ENCODE measurements around the gene WWOX.

Gene WWOX

GRCh38 chr16:78576941-78577340, 477.5 kb downstream of the WWOX start:
- no peak for TF ChIP-seq CTCF (IDR thresholded peaks at IDR 0.05; ENCODE audit: insufficient read depth, low read length, missing control alignments)
- POLR2A ChIA-PET: no interaction called here

GRCh38 chr16:78577630-78578029, 478.2 kb downstream of the WWOX start:
- POLR2A ChIA-PET: no interaction called here
- no peak for TF ChIP-seq CTCF (IDR thresholded peaks at IDR 0.05; ENCODE audit: insufficient read depth, low read length, missing control alignments)
- no peak overlapping the region for H3K4me3 ChIP-seq (ENCODE audit: low read depth, low read length)
- no peak for DNase-seq (ENCODE audit: low read depth, low spot score)
- CTCF ChIA-PET: no interaction called here

More at GRCh38 chr16:78576941-78577340, 477.5 kb downstream of the WWOX start:
- CTCF ChIA-PET: no interaction called here
- H3K4me3 ChIP-seq (ENCODE audit: low read depth, low read length): no peak overlapping the region
- no peak for DNase-seq (ENCODE audit: low read depth, low spot score)

GRCh38 chr16:78579020-78579419, 479.6 kb downstream of the WWOX start:
- no peak for TF ChIP-seq CTCF (IDR thresholded peaks at IDR 0.05; ENCODE audit: insufficient read depth, low read length, missing control alignments)
- no peak for DNase-seq (ENCODE audit: low read depth, low spot score)
- POLR2A ChIA-PET: no interaction called here
- H3K4me3 ChIP-seq (ENCODE audit: low read depth, low read length): no peak overlapping the region
- CTCF ChIA-PET: no interaction called here

- CTCF ChIA-PET: no interaction called here
- no peak for DNase-seq (ENCODE audit: low read depth, low spot score)
- no peak for TF ChIP-seq CTCF (IDR thresholded peaks at IDR 0.05; ENCODE audit: insufficient read depth, low read length, missing control alignments)
- POLR2A ChIA-PET: no interaction called here
- no peak overlapping the region for H3K4me3 ChIP-seq (ENCODE audit: low read depth, low read length)
Measured at GRCh38 chr16:78583441-78583840, 484.0 kb downstream of the WWOX start.

- no peak for TF ChIP-seq CTCF (IDR thresholded peaks at IDR 0.05; ENCODE audit: insufficient read depth, low read length, missing control alignments)
- ChIA-PET CTCF (no interaction called here), POLR2A (no interaction called here)
- no peak for DNase-seq (ENCODE audit: low read depth, low spot score)
- H3K4me3 ChIP-seq (ENCODE audit: low read depth, low read length): no peak overlapping the region
Measured at GRCh38 chr16:78584213-78584860, 484.9 kb downstream of the WWOX start.

GRCh38 chr16:78584991-78585390, 485.5 kb downstream of the WWOX start:
- ChIA-PET CTCF (no interaction called here), POLR2A (no interaction called here)
- DNase-seq (ENCODE audit: low read depth, low spot score): no peak
- no peak for TF ChIP-seq CTCF (IDR thresholded peaks at IDR 0.05; ENCODE audit: insufficient read depth, low read length, missing control alignments)
- H3K4me3 ChIP-seq (ENCODE audit: low read depth, low read length): no peak overlapping the region

Measured in AG04449 (cell line).